ENCODE measurements around the gene FAM120A. TPM values are rescaled to one million over a fixed set of nuclear protein-coding genes. Genes with fewer than 3 reads are reported as not detected.

FAM120A gene
- total RNA-seq, 2 experiments from 2014 or later: 112 to 116 TPM

DNA sequence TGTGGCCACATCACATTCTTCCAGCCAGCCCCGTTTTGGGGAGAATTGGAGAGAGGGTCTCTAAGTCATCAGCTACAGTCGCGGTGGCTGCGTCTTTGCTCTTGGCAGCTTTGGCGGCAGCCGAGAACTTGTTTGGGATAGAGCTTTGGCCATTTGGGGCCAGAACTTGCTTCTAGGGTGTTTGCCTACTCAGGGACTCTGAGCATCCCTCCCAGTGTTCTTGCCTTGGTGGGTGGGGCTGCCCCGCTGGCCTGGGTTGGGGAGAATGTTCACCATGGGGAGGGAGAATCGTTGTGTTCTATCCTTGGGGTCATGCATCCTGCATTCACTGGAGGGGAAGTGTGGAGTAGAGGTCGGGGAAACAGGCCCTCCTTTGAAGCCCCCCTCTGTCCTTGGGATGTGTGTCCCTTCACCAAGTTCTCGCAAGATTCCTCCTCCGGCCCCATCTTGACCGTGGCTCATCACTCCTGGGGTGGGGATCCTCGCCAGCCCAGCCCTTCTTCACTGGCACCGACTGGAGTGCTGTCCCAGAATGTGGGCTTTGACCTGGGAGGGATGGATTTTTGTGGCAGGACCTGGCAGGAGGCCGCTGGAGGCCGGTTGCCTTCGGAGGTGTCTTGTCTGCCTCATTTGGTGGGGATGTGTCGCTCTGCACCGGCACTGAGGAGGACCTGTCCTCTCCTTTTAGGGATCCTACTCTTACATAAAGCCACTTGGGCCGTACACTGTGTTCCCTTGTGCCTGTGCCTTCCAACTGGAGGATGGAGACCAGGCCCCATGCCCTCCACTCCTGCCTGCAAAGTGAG, 128.4 kb downstream of the FAM120A start:
- H3K4me3 Mint-ChIP-seq: no peak overlapping the region
- CTCF ChIA-PET: interaction anchor here (0.6 kb wide), 1 partner anchor 30 kb away, joined by 3 read pairs; no protein-coding TSS in a partner anchor
- H3K36me3 Mint-ChIP-seq (ENCODE audit: low read depth): peaks cover 4% of the 10 kb centered on the region
- intact Hi-C loops (cut with micrococcal nuclease): no loop called here
- DNase-seq: no peak
- no peaks in the 10 kb centered on the region for H3K27me3 Mint-ChIP-seq (ENCODE audit: low read depth)
- H3K9me3 Mint-ChIP-seq: peaks cover 15% of the 10 kb centered on the region
- H3K4me1 Mint-ChIP-seq (ENCODE audit: low read depth): peaks cover 46% of the 10 kb centered on the region
- H3K27ac Mint-ChIP-seq: no peak overlapping the region

DNA sequence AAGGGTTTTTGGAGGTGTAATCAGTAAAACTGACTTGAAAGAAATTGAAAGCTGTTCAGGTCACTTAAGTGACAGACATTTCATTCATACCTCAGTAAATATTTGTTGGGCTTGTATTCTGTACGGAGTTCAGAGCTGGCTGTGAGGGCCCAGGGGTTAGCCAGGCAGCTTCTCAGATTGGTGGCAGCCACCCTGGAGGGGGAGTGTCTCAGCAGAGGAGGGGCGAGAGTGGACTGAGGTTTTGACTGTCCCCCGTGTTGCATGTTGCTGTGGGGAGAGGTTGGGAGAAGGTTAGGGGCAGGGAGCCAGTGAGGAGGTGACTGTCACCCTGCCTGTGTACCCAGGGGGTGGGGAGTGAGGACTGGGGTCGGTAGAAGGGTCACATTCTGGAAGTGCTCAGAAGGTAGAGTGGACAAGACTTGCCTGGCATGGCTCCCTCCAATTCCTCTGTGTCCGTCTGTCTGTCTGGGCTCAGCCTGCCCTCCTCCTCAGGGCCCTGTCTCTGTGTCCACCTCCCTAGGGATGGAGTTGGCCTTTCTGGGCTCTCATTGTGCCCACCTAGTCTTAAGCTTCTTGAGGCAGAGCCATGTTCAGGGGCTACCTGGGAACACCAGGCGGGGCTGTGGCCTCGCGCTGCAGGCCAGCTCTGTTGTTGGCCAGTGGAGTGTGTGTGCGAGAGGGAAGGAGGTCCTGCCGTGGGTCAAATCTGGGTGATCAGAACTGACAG, 129.3 kb downstream of the FAM120A start:
- H3K27me3 Mint-ChIP-seq (ENCODE audit: low read depth): no peaks in the 10 kb centered on the region
- peak overlapping the region; percentile 65 for H3K27ac Mint-ChIP-seq
- no peak overlapping the region for H3K4me3 Mint-ChIP-seq
- no peak for DNase-seq
- intact Hi-C loops (cut with micrococcal nuclease): no loop called here
- H3K36me3 Mint-ChIP-seq (ENCODE audit: low read depth): peaks cover 7% of the 10 kb centered on the region
- CTCF ChIA-PET: interaction anchor here (0.6 to 2.2 kb wide), 3 partner anchors 15 to 131 kb away, joined by 3 to 6 read pairs (median 3); no protein-coding TSS in a partner anchor
- peaks cover 44% of the 10 kb centered on the region for H3K4me1 Mint-ChIP-seq (ENCODE audit: low read depth)
- H3K9me3 Mint-ChIP-seq: peaks cover 18% of the 10 kb centered on the region

DNA sequence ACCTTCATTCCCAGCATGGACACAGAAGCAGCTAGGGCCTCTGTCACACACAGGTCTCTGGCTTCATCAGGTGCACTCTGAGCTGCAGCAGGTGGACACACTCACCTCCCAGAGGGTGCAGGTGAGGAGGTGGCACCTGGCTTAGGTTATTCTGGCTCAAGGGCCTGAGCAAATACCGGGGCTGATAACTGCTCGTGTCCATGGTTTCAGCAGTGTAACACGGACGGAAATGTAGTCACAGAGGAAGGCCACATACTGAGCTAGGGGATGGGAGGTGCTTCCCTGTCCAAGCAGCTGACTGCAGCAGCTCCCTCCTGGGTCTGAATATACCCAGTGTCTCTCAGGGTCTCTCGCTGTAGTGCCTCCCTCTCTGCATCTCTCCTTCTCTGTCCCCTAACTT, 130.6 kb downstream of the FAM120A start:
- peaks cover 18% of the 10 kb centered on the region for H3K9me3 Mint-ChIP-seq
- peaks cover 7% of the 10 kb centered on the region for H3K36me3 Mint-ChIP-seq (ENCODE audit: low read depth)
- no peak for DNase-seq
- no peak overlapping the region for H3K4me3 Mint-ChIP-seq
- intact Hi-C loops (cut with micrococcal nuclease): no loop called here
- H3K27ac Mint-ChIP-seq: no peak overlapping the region
- H3K4me1 Mint-ChIP-seq (ENCODE audit: low read depth): peaks cover 52% of the 10 kb centered on the region
- CTCF ChIA-PET: interaction anchor here (0.7 to 2.2 kb wide), 2 partner anchors 16 to 275 kb away, joined by 3 to 6 read pairs; no protein-coding TSS in a partner anchor
- H3K27me3 Mint-ChIP-seq (ENCODE audit: low read depth): no peaks in the 10 kb centered on the region

DNA sequence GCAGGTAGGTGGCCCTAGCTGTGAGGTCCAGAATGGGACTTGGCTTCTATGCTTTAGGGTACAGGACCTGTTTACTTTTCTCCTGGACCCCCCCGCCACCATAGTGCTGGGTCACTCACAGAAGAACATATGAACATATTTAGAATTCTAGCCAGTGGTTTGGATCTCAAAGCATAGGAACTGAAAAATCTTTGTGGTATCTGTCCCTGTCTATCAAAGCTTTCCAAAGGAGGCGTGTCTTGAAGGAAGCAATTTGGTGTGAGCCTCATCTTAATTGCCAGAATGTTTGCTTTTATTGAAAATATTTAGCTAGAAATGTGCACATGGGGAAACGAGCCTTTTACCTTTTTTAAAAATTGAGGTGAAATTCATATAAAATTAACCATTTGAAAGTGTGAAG, 131.1 kb downstream of the FAM120A start:
- no peak overlapping the region for H3K4me3 Mint-ChIP-seq
- no peak for DNase-seq
- H3K4me1 Mint-ChIP-seq (ENCODE audit: low read depth): peaks cover 54% of the 10 kb centered on the region
- peaks cover 7% of the 10 kb centered on the region for H3K36me3 Mint-ChIP-seq (ENCODE audit: low read depth)
- peaks cover 18% of the 10 kb centered on the region for H3K9me3 Mint-ChIP-seq
- intact Hi-C loops (cut with micrococcal nuclease): no loop called here
- CTCF ChIA-PET: interaction anchor here (0.7 to 2.2 kb wide), 2 partner anchors 17 to 276 kb away, joined by 3 to 6 read pairs; no protein-coding TSS in a partner anchor
- H3K27ac Mint-ChIP-seq: no peak overlapping the region
- no peaks in the 10 kb centered on the region for H3K27me3 Mint-ChIP-seq (ENCODE audit: low read depth)

DNA sequence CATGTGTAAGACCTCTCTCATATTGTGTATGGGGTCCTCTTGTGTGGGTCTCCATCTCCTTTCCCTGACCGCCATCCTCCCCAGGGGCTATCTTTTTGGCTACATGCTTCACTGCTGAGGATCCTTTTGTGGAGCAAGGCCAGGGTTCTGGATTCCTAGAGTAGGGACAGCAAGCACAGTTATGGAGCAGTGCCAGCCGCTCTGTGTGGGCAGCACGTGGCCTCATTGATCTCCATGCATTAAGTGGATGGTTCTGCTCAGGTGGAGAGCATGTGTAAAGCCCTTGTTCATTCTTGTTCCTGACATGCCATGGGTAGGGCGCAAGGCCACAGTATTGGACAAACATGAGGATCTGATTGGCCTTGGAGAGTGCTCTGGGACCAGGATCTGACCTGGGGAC, 133.8 kb downstream of the FAM120A start:
- intact Hi-C loops (cut with micrococcal nuclease): no loop called here
- H3K27me3 Mint-ChIP-seq (ENCODE audit: low read depth): no peaks in the 10 kb centered on the region
- peaks cover 57% of the 10 kb centered on the region for H3K4me1 Mint-ChIP-seq (ENCODE audit: low read depth)
- H3K27ac Mint-ChIP-seq: no peak overlapping the region
- peaks cover 7% of the 10 kb centered on the region for H3K36me3 Mint-ChIP-seq (ENCODE audit: low read depth)
- no peak overlapping the region for H3K4me3 Mint-ChIP-seq
- CTCF ChIA-PET: no interaction called here
- no peak for DNase-seq
- H3K9me3 Mint-ChIP-seq: peaks cover 18% of the 10 kb centered on the region

DNA sequence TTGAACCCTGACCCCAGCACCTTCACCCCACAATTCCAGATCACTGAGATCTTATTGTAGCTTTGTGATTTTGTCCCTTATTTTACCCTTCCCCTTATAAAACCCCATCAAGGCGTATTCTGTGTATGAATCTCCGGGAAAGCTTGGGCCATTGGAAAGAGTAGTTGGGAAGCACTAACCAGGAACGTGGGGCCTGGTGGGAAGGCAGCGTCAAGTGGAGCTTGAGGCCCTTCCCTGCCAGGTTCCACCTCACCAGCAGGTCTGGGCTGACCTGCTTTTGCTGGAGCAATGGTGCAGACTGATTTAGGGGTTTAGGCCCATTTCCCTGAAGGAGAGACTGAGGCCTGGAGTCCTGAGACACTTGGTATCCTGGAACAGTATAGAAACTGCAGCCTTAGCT, 134.2 kb downstream of the FAM120A start:
- peaks cover 58% of the 10 kb centered on the region for H3K4me1 Mint-ChIP-seq (ENCODE audit: low read depth)
- intact Hi-C loops (cut with micrococcal nuclease): no loop called here
- CTCF ChIA-PET: no interaction called here
- no peaks in the 10 kb centered on the region for H3K27me3 Mint-ChIP-seq (ENCODE audit: low read depth)
- no peak for DNase-seq
- peaks cover 7% of the 10 kb centered on the region for H3K36me3 Mint-ChIP-seq (ENCODE audit: low read depth)
- H3K27ac Mint-ChIP-seq: no peak overlapping the region
- no peak overlapping the region for H3K4me3 Mint-ChIP-seq
- H3K9me3 Mint-ChIP-seq: peaks cover 18% of the 10 kb centered on the region

DNA sequence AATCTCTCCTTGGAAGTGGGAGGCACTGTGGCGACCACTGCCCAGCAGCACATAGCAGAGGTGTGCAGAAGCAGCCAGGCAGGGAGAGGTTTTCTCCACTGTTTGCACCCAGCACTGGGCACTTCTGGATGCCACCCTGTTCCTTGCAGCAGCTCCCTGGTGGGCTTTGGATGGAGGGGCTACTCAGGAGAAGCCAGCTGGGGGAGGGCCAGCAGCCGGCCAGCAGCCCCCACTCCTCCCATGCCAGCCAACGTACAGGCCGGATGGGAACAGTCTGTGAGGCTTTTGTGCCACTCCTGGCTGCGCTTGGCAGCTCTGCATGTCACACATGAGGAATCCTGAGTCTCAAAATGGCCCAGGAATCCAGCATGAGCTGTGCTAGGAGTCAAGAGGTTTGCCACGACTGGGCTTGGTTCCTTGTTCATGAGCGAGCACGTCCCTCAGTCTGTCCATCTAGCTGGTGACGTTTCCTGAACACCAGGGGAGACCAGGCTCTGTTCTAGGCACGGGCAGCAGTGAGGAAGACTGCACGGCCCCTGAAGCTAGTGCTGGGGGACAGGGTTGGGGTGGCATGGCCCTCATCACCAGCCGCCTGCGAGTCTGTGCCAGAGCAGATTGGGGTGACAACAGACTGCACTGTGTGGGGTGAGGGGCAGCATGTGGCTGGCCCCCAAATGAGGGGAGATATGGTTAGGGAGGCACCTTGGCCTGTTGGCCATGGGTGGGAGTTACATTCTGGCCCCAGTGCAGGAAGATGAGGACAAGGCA, 135.0 kb downstream of the FAM120A start:
- Mint-ChIP-seq H3K9me3 (peaks cover 18% of the 10 kb centered on the region), H3K4me1 (ENCODE audit: low read depth) (peaks cover 55% of the 10 kb centered on the region), H3K27me3 (ENCODE audit: low read depth) (no peaks in the 10 kb centered on the region), H3K4me3 (no peak overlapping the region), H3K36me3 (ENCODE audit: low read depth) (peaks cover 7% of the 10 kb centered on the region), H3K27ac (no peak overlapping the region)
- CTCF ChIA-PET: no interaction called here
- intact Hi-C loops (cut with micrococcal nuclease): no loop called here
- DNase-seq: no peak

DNA sequence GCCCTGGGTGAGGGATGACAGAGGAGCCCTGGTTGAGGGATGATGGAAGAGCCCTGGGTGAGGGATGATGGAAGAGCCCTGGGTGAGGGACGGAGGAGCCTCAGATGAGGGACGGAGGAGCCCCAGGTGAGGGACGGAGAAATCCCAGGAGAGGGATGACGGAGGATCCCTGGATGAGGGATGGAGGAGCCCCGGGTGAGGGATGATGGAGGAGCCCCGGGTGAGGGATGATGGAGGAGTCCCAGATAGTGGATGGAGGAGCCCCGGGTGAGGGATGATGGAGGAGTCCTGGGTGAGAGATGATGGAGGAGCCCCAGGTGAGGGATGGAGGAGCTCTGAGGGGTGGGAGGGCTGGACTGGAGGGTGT, 135.8 kb downstream of the FAM120A start:
- DNase-seq: no peak
- Mint-ChIP-seq H3K27me3 (ENCODE audit: low read depth) (no peaks in the 10 kb centered on the region), H3K9me3 (peaks cover 18% of the 10 kb centered on the region), H3K4me3 (no peak overlapping the region), H3K4me1 (ENCODE audit: low read depth) (peaks cover 55% of the 10 kb centered on the region), H3K36me3 (ENCODE audit: low read depth) (peaks cover 7% of the 10 kb centered on the region), H3K27ac (no peak overlapping the region)
- intact Hi-C loops (cut with micrococcal nuclease): no loop called here
- CTCF ChIA-PET: no interaction called here

DNA sequence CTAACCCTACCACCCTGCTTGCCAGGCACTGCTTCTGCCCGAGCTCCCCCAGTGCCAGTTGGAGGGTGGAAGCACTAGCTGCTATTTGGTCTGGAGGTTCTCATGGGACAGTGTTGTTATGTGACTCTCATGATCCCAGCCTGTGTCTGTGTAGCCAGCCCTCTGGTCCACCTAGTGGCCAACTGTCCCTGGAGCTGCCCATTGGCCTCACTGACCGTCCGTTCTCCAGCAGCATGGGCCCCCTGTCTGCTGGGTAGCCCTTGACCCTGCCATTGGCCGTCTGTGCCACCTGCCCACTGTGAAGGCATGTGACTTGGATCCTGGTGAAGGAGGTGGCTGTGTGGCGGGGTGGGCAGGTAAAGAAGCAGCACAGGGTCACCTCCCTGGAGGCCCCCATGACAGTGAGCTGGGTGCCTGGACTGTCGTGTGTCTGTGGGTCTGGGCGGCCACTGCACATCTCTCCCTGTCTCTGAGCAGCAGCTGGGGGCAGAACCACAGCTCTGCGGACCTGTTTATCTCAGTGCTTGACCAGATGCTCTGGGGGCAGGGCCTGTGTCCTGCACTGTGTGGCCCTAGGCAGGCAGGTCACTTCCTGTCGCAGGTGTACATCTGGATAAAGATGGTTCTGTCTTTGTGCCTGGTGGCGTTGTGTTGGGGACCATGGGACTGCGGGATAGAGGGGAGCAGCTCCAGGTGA, 136.3 kb downstream of the FAM120A start:
- H3K4me1 Mint-ChIP-seq (ENCODE audit: low read depth): peaks cover 53% of the 10 kb centered on the region

DNA sequence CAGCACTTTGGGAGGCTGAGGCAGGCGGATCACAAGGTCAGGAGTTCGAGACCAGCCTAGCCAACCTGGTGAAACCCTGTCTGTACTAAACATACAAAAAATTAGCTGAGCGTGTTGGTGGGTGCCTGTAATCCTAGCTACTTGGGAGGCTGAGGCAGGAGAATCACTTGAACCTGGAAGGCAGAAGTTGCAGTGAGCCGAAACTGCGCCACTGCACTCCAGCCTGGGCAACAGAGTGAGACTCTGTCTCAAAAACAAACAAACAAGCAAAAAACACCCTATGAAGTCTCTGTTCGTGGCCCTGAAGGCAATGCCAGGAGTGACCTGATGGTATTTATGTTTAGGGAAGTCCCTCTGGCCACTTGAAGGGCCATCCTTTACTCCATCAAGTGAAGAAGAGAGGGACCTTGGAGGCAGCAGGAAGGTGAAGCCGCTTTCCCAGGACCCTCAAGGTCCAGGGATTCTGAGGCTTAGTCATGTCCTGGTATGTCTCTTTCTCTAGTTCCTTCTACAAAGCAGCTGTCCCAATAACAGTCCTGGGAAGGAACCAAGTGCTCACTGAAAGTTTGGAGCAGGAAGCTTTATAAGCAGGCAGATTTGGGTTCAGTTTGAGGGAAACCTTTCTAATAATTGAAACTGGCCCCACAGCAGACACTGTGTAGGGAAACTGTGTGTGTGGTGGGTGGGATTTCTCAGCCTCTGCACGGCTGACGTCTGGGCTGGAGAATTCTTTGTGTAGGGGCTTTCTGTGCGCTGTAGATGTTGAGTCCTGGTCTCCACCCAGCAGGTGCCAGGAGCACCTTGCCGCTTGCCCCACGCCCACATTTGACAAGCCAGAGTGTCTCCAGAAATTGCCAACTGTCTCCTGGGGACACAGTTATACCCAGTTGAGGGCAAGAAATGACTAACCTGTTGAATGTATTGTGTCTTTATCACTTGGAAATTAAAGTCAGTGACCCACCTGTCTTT, 137.4 kb downstream of the FAM120A start:
- CTCF ChIA-PET: interaction anchor here (0.6 to 1.4 kb wide), 2 partner anchors 10 to 22 kb away, joined by 3 to 4 read pairs; no protein-coding TSS in a partner anchor
- Mint-ChIP-seq H3K4me3 (no peak overlapping the region), H3K36me3 (ENCODE audit: low read depth) (peaks cover 5% of the 10 kb centered on the region), H3K27me3 (ENCODE audit: low read depth) (no peaks in the 10 kb centered on the region), H3K27ac (no peak overlapping the region), H3K9me3 (peaks cover 12% of the 10 kb centered on the region), H3K4me1 (ENCODE audit: low read depth) (peaks cover 51% of the 10 kb centered on the region)
- intact Hi-C loops (cut with micrococcal nuclease): no loop called here
- DNase-seq: no peak

More for the DNA sequence above, 136.3 kb downstream of the FAM120A start:
- intact Hi-C loops (cut with micrococcal nuclease): no loop called here
- no peak for DNase-seq
- H3K27me3 Mint-ChIP-seq (ENCODE audit: low read depth): no peaks in the 10 kb centered on the region
- CTCF ChIA-PET: interaction anchor here (1.4 kb wide), 1 partner anchor 21 kb away, joined by 4 read pairs; no protein-coding TSS in a partner anchor
- H3K4me3 Mint-ChIP-seq: no peak overlapping the region
- peaks cover 7% of the 10 kb centered on the region for H3K36me3 Mint-ChIP-seq (ENCODE audit: low read depth)
- peaks cover 17% of the 10 kb centered on the region for H3K9me3 Mint-ChIP-seq
- H3K27ac Mint-ChIP-seq: no peak overlapping the region

DNA sequence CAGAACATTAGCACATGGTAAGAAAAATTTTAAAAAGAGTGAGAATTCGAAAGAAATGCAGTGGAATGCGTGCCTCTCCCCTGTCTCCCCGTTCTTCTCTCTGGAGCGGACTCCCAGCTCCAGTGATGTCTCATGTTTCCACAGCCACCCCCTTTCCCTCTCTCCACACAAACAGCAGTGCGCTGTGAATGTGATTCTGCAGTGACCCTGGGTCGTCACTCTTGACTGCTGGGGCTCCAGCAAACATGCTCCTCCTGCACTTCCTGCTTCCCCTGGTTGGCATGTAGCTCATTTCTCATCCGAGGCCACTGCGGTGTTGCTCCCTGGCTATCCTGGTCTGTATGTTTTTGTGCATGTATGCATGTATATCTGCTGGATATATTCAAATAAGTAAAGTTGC, 138.2 kb downstream of the FAM120A start:
- Mint-ChIP-seq H3K36me3 (ENCODE audit: low read depth) (peaks cover 2% of the 10 kb centered on the region), H3K27me3 (ENCODE audit: low read depth) (no peaks in the 10 kb centered on the region), H3K9me3 (peaks cover 5% of the 10 kb centered on the region), H3K4me3 (no peak overlapping the region), H3K27ac (no peak overlapping the region), H3K4me1 (ENCODE audit: low read depth) (peaks cover 47% of the 10 kb centered on the region)
- intact Hi-C loops (cut with micrococcal nuclease): no loop called here
- CTCF ChIA-PET: interaction anchor here (1.4 kb wide), 1 partner anchor 23 kb away, joined by 4 read pairs; no protein-coding TSS in a partner anchor
- DNase-seq: no peak
